ENCODE measurements around the gene COLEC11.

Gene COLEC11

DNA sequence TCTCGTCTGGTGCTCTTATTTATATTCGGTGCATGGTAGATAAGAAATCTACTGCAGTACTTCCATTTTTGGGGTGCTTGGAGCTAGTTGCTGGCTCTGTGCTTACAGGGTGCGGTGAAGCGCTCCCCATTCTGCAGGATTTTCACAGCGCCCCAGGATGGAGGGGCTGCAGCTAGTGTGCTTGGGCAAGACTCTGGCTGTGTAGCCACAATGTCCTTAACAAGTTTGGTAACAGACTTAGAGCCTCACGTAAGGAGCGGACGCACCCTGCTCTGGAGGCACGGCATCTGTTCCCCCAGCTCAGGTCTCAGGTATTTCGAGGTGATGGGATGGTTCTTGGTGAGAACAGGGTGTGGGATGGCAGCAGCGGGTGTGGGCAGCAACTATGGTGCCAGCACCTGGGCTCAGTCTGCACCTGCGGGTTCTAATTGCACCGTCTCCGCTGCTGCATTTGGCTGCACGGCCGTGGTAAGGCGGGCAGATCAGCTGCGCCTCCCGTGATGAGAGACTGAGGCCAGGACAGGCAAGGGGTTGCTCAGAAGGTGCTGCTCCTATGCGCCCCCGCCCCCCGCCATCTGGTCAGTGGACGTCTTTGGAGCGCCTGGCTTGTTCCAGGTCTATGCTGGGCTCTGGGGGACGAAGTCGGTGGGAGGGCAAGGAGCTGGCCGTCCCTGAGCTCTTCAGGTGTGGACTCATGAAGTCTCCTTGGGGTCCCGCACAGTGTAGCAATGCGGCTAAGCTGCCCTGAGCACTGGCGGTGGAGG lies 43.0 kb downstream of the COLEC11 start:
- FAIRE-seq (no peak), DNase-seq (ENCODE audit: insufficient read length, low spot score) (no peak)
- TF ChIP-seq CTCF (IDR thresholded peaks at IDR 0.05; ENCODE audit: insufficient read depth, missing control alignments): no peak

DNA sequence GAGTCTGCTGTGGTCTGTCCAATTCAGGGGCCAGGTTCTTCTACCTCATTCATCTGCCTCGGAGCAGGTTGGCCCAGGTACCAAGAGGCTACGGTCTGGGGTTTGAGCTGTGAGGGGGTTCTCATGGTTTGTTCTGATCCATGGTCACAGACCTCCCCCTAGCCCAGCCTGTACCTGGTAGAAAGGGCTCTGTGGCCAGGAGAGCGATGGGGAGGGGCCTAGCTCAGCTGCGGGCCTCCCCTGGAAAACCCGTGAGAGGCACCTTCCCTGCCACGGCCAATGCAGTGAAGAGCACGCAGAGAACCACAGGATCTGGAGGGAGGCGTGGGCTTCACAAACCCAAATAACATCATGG lies 43.5 kb downstream of the COLEC11 start:
- DNase-seq (ENCODE audit: insufficient read length, low spot score): no peak
- TF ChIP-seq CTCF (IDR thresholded peaks at IDR 0.05; ENCODE audit: insufficient read depth, missing control alignments): no peak
- FAIRE-seq: no peak

GRCh38 chr2:3639015-3639630 lies 44.2 kb downstream of the COLEC11 start:
- TF ChIP-seq CTCF (IDR thresholded peaks at IDR 0.05; ENCODE audit: insufficient read depth, missing control alignments): no peak
- FAIRE-seq: no peak
- no peak for DNase-seq (ENCODE audit: insufficient read length, low spot score)

GRCh38 chr2:3639653-3640052 lies 44.7 kb downstream of the COLEC11 start:
- FAIRE-seq (no peak), DNase-seq (ENCODE audit: insufficient read length, low spot score) (no peak)
- no peak for TF ChIP-seq CTCF (IDR thresholded peaks at IDR 0.05; ENCODE audit: insufficient read depth, missing control alignments)

DNA sequence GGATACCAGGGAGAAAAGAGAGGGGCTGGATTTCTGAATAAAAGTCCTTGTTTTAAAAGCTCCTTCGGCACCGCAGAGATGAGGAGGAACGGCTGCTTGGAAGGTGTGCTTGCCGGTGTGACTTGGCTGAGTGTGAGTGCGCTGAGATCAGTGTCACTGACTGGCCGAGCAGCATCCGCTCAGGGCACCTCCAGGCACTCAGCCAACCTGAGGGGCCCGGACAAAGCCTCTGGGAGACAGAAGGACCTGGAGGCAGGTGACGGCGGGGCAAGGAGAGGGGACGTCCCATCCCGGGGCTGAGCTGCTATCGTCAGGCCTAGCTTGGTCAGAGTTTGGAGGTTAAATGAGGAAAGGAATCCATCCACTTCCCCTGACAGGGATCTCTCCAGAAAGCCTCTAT lies 46.3 kb downstream of the COLEC11 start:
- TF ChIP-seq CTCF (IDR thresholded peaks at IDR 0.05; ENCODE audit: insufficient read depth, missing control alignments): no peak
- FAIRE-seq (no peak), DNase-seq (ENCODE audit: insufficient read length, low spot score) (no peak)

DNA sequence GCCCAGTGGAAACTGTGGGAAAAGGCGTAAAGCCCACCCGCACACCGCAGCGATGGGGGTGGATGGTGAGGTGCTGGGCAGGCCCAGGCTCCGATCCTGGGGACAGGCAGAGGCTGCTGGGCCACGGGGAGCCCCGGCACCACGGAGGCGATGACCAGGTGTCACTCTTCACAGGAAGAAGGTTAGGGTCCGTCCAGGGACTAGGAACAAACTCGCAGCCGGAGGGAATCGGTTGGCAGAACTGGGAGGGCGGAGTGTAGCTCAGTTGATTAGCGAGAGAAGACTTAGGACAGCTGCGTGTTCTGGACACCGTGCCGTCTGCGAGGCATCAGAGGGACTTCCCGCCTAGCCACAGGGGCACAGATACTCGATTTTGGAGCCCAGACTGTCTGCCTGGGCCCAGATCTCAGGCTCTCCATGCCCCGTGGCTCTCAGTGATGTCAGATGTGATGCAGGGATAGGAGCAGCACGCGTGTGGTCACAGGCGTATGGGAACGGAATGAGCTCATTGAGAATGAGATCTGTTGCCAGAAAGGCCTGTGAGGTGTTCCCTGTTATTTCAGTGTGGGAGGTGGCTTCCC lies 47.0 kb downstream of the COLEC11 start:
- no peak for TF ChIP-seq CTCF (IDR thresholded peaks at IDR 0.05; ENCODE audit: insufficient read depth, missing control alignments)
- FAIRE-seq (no peak), DNase-seq (ENCODE audit: insufficient read length, low spot score) (no peak)

All from D721Med (cell line).